ENCODE data around the gene HPGD.

- TF ChIP-seq POLR2A (IDR thresholded peaks at IDR 0.05; ENCODE audit: low read length) (no peak), GATA1 (IDR thresholded peaks at IDR 0.05; ENCODE audit: low read depth, low read length) (no peak)
Observed at GRCh38 chr4:174559894-174560293, 37.6 kb upstream of the HPGD start.

Data from erythroblast (primary cell).